IPS-20b (cell line): ENCODE measurements around the gene XNDC1N.
"Not testable (repeated sequence)": the region's sequence is repeated elsewhere in the genome, so short reads cannot be mapped to it uniquely, and the experiment has no call there.

Experiments
- H3K27ac ChIP-seq: one replicate; pipeline ENCODE4 v1.5.1; 2013; ENCODE audit warnings: low read length
- H3K27me3 ChIP-seq: 2 replicates; pipeline ENCODE4 v1.6.1; 2013; ENCODE audit warnings: mild to moderate bottlenecking, low read length, inconsistent platforms; ENCODE audit not compliant: insufficient read depth
- H3K36me3 ChIP-seq: 2 replicates; pipeline ENCODE4 v1.6.1; 2013; ENCODE audit warnings: low read depth, mild to moderate bottlenecking, inconsistent platforms, low read length, moderate library complexity; ENCODE audit not compliant: insufficient read depth
- H3K4me1 ChIP-seq: 2 replicates; pipeline ENCODE4 v1.6.1; 2013; ENCODE audit warnings: mild to moderate bottlenecking, control low read depth, inconsistent platforms, low read length, moderate library complexity; ENCODE audit not compliant: insufficient read depth
- H3K4me3 ChIP-seq: 2 replicates; pipeline ENCODE4 v1.5.1; 2013; ENCODE audit warnings: mild to moderate bottlenecking, low read length, inconsistent platforms
- H3K9ac ChIP-seq: 2 replicates; pipeline ENCODE4 v1.6.1; 2013; ENCODE audit warnings: low read depth, mild to moderate bottlenecking, inconsistent platforms, low read length, moderate library complexity
- H3K9me3 ChIP-seq: 2 replicates; pipeline ENCODE4 v1.6.1; 2013; ENCODE audit warnings: mild to moderate bottlenecking, low read depth, low read length, inconsistent platforms; ENCODE audit not compliant: insufficient read depth

Gene XNDC1N

GRCh38 chr11:71929491-71929890, 1.1 kb upstream of the XNDC1N start:
- no peaks in the 10 kb centered on the region for H3K27me3 ChIP-seq
- peak overlapping the region; percentile 95 for H3K9ac ChIP-seq
- peak overlapping the region; percentile 96 for H3K27ac ChIP-seq
- H3K4me1 ChIP-seq: peaks cover 5% of the 10 kb centered on the region; the same call in 1 of the 2 replicates
- peak overlapping the region; percentile 81 for H3K4me3 ChIP-seq
- no peaks in the 10 kb centered on the region for H3K9me3 ChIP-seq
- 0 out of 2 replicates have a peak, but pooled peaks cover 7% of the 10 kb centered on the region for H3K36me3 ChIP-seq

DNA sequence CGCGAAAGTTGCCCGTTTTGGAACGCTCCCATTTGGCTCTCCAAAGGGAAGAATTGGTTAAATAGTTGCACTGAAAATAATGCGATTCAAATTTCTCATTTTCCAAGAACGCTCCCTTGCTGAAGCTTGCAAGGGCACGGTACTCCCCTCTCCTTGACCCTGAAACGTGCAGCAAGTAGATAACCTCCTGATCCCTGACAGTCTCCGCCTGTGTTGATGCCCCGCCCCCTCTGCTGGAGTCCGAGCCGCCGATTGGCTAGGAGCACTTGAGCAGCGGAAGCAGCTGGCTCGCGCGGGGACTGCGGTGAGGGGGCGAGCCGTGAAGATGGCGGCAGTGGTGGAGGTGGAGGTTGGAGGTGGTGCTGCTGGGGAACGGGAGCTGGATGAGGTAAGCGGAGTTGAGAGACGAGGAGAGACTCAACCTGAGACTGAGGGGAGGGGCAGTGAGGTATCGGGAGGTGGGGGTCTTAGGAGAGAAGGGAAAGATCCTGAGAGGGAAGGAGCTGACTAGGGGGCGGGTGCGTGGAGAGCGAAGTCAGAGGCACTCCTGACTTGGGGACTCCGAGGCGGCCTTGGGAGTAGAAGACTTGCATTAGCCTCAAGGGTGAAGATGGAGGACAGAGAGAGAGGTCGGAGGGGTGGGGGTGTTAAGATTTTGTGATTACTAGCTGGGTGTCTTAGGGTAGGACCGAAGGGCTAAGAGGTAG, 496 bp upstream of the XNDC1N start, which contains the start of gene RNF121:
TSS of gene RNF121 (plus strand) at position 310 of the 707 bp plus-strand sequence. CDS start at position 326, 16 bp downstream.
- no peaks in the 10 kb centered on the region for H3K27me3 ChIP-seq
- 0 out of 2 replicates have a peak, but pooled peaks cover 7% of the 10 kb centered on the region for H3K36me3 ChIP-seq
- peak within 1 kb of the TSS; percentile 95 for H3K9ac ChIP-seq
- H3K27ac ChIP-seq: peak within 1 kb of the TSS; percentile 96
- peak within 1 kb of the TSS; percentile 81 for H3K4me3 ChIP-seq
- peaks cover 5% of the 10 kb centered on the region; the same call in 1 of the 2 replicates for H3K4me1 ChIP-seq
- no peaks in the 10 kb centered on the region for H3K9me3 ChIP-seq

GRCh38 chr11:71917646-71918140, 10.7 kb downstream of the XNDC1N start:
- peaks cover 29% of the 10 kb centered on the region for H3K36me3 ChIP-seq

GRCh38 chr11:71914617-71915189, 13.7 kb downstream of the XNDC1N start:
- no peaks in the 10 kb centered on the region for H3K9me3 ChIP-seq
- no peak overlapping the region for H3K27ac ChIP-seq
- H3K36me3 ChIP-seq: peaks cover 32% of the 10 kb centered on the region
- no peak overlapping the region for H3K9ac ChIP-seq
- H3K27me3 ChIP-seq: no peaks in the 10 kb centered on the region
- H3K4me3 ChIP-seq: no peak overlapping the region
- no peaks in the 10 kb centered on the region for H3K4me1 ChIP-seq

More at GRCh38 chr11:71917646-71918140, 10.7 kb downstream of the XNDC1N start:
- Histone ChIP-seq H3K27ac (no peak overlapping the region), H3K4me3 (no peak overlapping the region), H3K4me1 (no peaks in the 10 kb centered on the region), H3K27me3 (no peaks in the 10 kb centered on the region), H3K9ac (no peak overlapping the region), H3K9me3 (no peaks in the 10 kb centered on the region)

- no peak overlapping the region for H3K27ac ChIP-seq
- H3K4me1 ChIP-seq: no peaks in the 10 kb centered on the region
- H3K9ac ChIP-seq: no peak overlapping the region
- H3K36me3 ChIP-seq: peaks cover 32% of the 10 kb centered on the region
- H3K4me3 ChIP-seq: no peak overlapping the region
- H3K9me3 ChIP-seq: no peaks in the 10 kb centered on the region
- H3K27me3 ChIP-seq: no peaks in the 10 kb centered on the region
These were observed 14.5 kb downstream of the XNDC1N start for GRCh38 chr11:71913756-71914526.

- H3K4me3 ChIP-seq, H3K9ac ChIP-seq, H3K27me3 ChIP-seq, H3K9me3 ChIP-seq, H3K4me1 ChIP-seq, H3K27ac ChIP-seq: not testable (repeated sequence)
- peaks cover 32% of the 10 kb centered on the region for H3K36me3 ChIP-seq
These were observed 16.4 kb downstream of the XNDC1N start for GRCh38 chr11:71911986-71912340.

- H3K4me1 ChIP-seq, H3K27me3 ChIP-seq, H3K9ac ChIP-seq, H3K27ac ChIP-seq, H3K9me3 ChIP-seq, H3K4me3 ChIP-seq: not testable (repeated sequence)
- H3K36me3 ChIP-seq: peaks cover 30% of the 10 kb centered on the region
These were observed 16.9 kb downstream of the XNDC1N start for GRCh38 chr11:71911321-71911985.

GRCh38 chr11:71910775-71911174, 17.6 kb downstream of the XNDC1N start:
- H3K36me3 ChIP-seq: peaks cover 23% of the 10 kb centered on the region
- not testable (repeated sequence) for H3K9ac ChIP-seq, H3K9me3 ChIP-seq, H3K4me1 ChIP-seq, H3K4me3 ChIP-seq, H3K27me3 ChIP-seq, H3K27ac ChIP-seq

GRCh38 chr11:71908218-71908617, 20.2 kb downstream of the XNDC1N start:
- 0 out of 2 replicates have a peak, but pooled peaks cover 3% of the 10 kb centered on the region for H3K36me3 ChIP-seq
- H3K4me3 ChIP-seq: no peak overlapping the region
- no peaks in the 10 kb centered on the region for H3K27me3 ChIP-seq
- H3K9ac ChIP-seq: no peak overlapping the region
- H3K4me1 ChIP-seq: no peaks in the 10 kb centered on the region
- no peaks in the 10 kb centered on the region for H3K9me3 ChIP-seq
- no peak overlapping the region for H3K27ac ChIP-seq

GRCh38 chr11:71901137-71901536, 27.3 kb downstream of the XNDC1N start:
- not testable (repeated sequence) for H3K9me3 ChIP-seq, H3K36me3 ChIP-seq, H3K9ac ChIP-seq, H3K27me3 ChIP-seq, H3K27ac ChIP-seq, H3K4me1 ChIP-seq, H3K4me3 ChIP-seq

- H3K27ac ChIP-seq: no peak overlapping the region
- no peak overlapping the region for H3K9ac ChIP-seq
- no peaks in the 10 kb centered on the region for H3K4me1 ChIP-seq
- H3K36me3 ChIP-seq: no peaks in the 10 kb centered on the region
- H3K4me3 ChIP-seq: no peak overlapping the region
- no peaks in the 10 kb centered on the region for H3K27me3 ChIP-seq
- no peaks in the 10 kb centered on the region; the same call in 1 of the 2 replicates for H3K9me3 ChIP-seq
These were observed 32.4 kb downstream of the XNDC1N start for GRCh38 chr11:71895961-71896360.
